Measurements from ENCODE around the gene CSNK1D. TPM values are rescaled to one million over a fixed set of nuclear protein-coding genes. Genes with fewer than 3 reads are reported as not detected.

CSNK1D gene
- total RNA-seq, 1 donor from 2014 or later: 170 TPM

GRCh38 chr17:82252511-82253178, 20.9 kb downstream of the CSNK1D start:
- DNase-seq (ENCODE audit: low spot score): no peak

- no peak for DNase-seq (ENCODE audit: low spot score)
These were observed 22.5 kb downstream of the CSNK1D start for GRCh38 chr17:82250868-82251500.

- DNase-seq (ENCODE audit: low spot score): no peak
These were observed 23.5 kb downstream of the CSNK1D start for GRCh38 chr17:82249896-82250581.

- no peak for DNase-seq (ENCODE audit: low spot score)
These were observed 24.5 kb downstream of the CSNK1D start for GRCh38 chr17:82248815-82249674.

- DNase-seq (ENCODE audit: low spot score): no peak
These were observed 25.4 kb downstream of the CSNK1D start for GRCh38 chr17:82247856-82248671.

- no peak for DNase-seq (ENCODE audit: low spot score)
These were observed 26.2 kb downstream of the CSNK1D start for GRCh38 chr17:82247182-82247823.

- peak; percentile 50 for DNase-seq (ENCODE audit: low spot score)
These were observed 26.9 kb downstream of the CSNK1D start for GRCh38 chr17:82246365-82247181.

- no peak for DNase-seq (ENCODE audit: low spot score)
These were observed 27.5 kb downstream of the CSNK1D start for GRCh38 chr17:82246040-82246364.

GRCh38 chr17:82245134-82246039, 28.1 kb downstream of the CSNK1D start:
- no peak for DNase-seq (ENCODE audit: low spot score)

GRCh38 chr17:82244413-82245133, 28.9 kb downstream of the CSNK1D start:
- no peak for DNase-seq (ENCODE audit: low spot score)

GRCh38 chr17:82243648-82244412, 29.7 kb downstream of the CSNK1D start:
- DNase-seq (ENCODE audit: low spot score): no peak

GRCh38 chr17:82242977-82243647, 30.4 kb downstream of the CSNK1D start:
- peak; percentile 84 for DNase-seq (ENCODE audit: low spot score)

- peak; percentile 49 for DNase-seq (ENCODE audit: low spot score)
These were observed 30.9 kb downstream of the CSNK1D start for GRCh38 chr17:82242698-82242976.

GRCh38 chr17:82241926-82242697, 31.4 kb downstream of the CSNK1D start:
- DNase-seq (ENCODE audit: low spot score): peak; percentile 48

GRCh38 chr17:82241183-82241925, 32.1 kb downstream of the CSNK1D start:
- peak; percentile 78 for DNase-seq (ENCODE audit: low spot score)

Data from ureter (tissue), 1 donor.